GM23338 (cell line): ENCODE measurements around the gene HUS1. TPM values are rescaled to one million over a fixed set of nuclear protein-coding genes. Genes with fewer than 3 reads are reported as not detected.

Experiments
- ATAC-seq: fragments of 200-7000 bp; cut with Tn5 transposase; 3 replicates; pipeline ENCODE4 v1.9.1; 2020
- DNase-seq: peaks from one replicate; pipeline ENCODE4 v3.0.0-alpha.2; 2015; ENCODE audit warnings: low spot score
- H2AFZ ChIP-seq: fragments of 200-600 bp; sonication (generic); 2 replicates; pipeline ENCODE4 v1.8.0; 2016; ENCODE audit warnings: antibody characterized with exemption, mild to moderate bottlenecking, moderate library complexity
- H3F3A ChIP-seq: fragments of 200-600 bp; sonication (generic); replicated peaks from 2 replicates; pipeline ENCODE4 v1.8.0; 2017; ENCODE audit warnings: antibody characterized with exemption, mixed run types, low read depth
- H3K27ac ChIP-seq: fragments of 200-600 bp; sonication (generic); 2 replicates; pipeline ENCODE4 v1.6.1; 2016; ENCODE audit warnings: low read depth
- H3K27me3 ChIP-seq: fragments of 200-600 bp; sonication (generic); 2 replicates; pipeline ENCODE4 v1.8.0; 2016; ENCODE audit warnings: mild to moderate bottlenecking, mixed run types, moderate library complexity; ENCODE audit not compliant: insufficient read depth
- H3K36me3 ChIP-seq: fragments of 200-600 bp; sonication (generic); 2 replicates; pipeline ENCODE4 v1.8.0; 2016; ENCODE audit warnings: mild to moderate bottlenecking; ENCODE audit not compliant: insufficient read depth
- H3K4me1 ChIP-seq: fragments of 200-600 bp; sonication (generic); 2 replicates; pipeline ENCODE4 v1.8.0; 2016; ENCODE audit warnings: mild to moderate bottlenecking, moderate library complexity; ENCODE audit not compliant: insufficient read depth
- H3K4me2 ChIP-seq: fragments of 200-600 bp; sonication (generic); 2 replicates; pipeline ENCODE4 v1.7.1; 2017; ENCODE audit warnings: mixed run types
- H3K4me3 ChIP-seq: fragments of 200-600 bp; sonication (generic); 2 replicates; pipeline ENCODE4 v1.6.1; 2016; ENCODE audit warnings: mixed run types
- H3K79me2 ChIP-seq: fragments of 200-600 bp; sonication (generic); replicated peaks from 2 replicates; pipeline ENCODE4 v1.8.0; 2017; ENCODE audit warnings: mild to moderate bottlenecking; ENCODE audit not compliant: insufficient read depth
- H3K9me2 ChIP-seq: fragments of 200-600 bp; sonication (generic); 2 replicates; pipeline ENCODE4 v1.8.0; 2017; ENCODE audit not compliant: insufficient read depth
- H4K20me1 ChIP-seq: fragments of 200-600 bp; sonication (generic); replicated peaks from 2 replicates; pipeline ENCODE4 v1.8.0; 2017; ENCODE audit warnings: mild to moderate bottlenecking; ENCODE audit not compliant: insufficient read depth
- H3K27ac Mint-ChIP-seq: 2 replicates; pipeline ENCODE4 v1.8.0; 2020; ENCODE audit warnings: inconsistent platforms, mild to moderate bottlenecking, moderate library complexity, mixed read lengths
- H3K27me3 Mint-ChIP-seq: 3 replicates; pipeline ENCODE4 v1.8.0; 2022; ENCODE audit warnings: low read depth, mild to moderate bottlenecking, moderate library complexity, mixed read lengths, inconsistent platforms; ENCODE audit not compliant: insufficient read depth, poor library complexity
- H3K36me3 Mint-ChIP-seq: 3 replicates; pipeline ENCODE4 v1.8.0; 2021; ENCODE audit warnings: low read depth, mild to moderate bottlenecking, inconsistent platforms, moderate library complexity, mixed read lengths
- H3K4me1 Mint-ChIP-seq: 3 replicates; pipeline ENCODE4 v1.8.0; 2020; ENCODE audit warnings: mild to moderate bottlenecking, inconsistent platforms, mixed read lengths
- H3K4me3 Mint-ChIP-seq: 3 replicates; pipeline ENCODE4 v1.8.0; 2021; ENCODE audit warnings: moderate library complexity, mild to moderate bottlenecking, inconsistent platforms, mixed read lengths
- H3K9me3 Mint-ChIP-seq: 3 replicates; pipeline ENCODE4 v1.8.0; 2020; ENCODE audit warnings: moderate library complexity, mild to moderate bottlenecking, inconsistent platforms, mixed read lengths
- CREB1 ChIP-seq: fragments of 250-450 bp; sonication (Bioruptor Pico); IDR thresholded peaks from 2 replicates; pipeline ENCODE4 v1.5.0; 2020; ENCODE audit warnings: low read depth, mild to moderate bottlenecking, moderate library complexity
- EZH2 ChIP-seq: fragments of 200-600 bp; sonication (generic); IDR thresholded peaks from one replicate; pipeline ENCODE4 v1.8.0; 2017; ENCODE audit warnings: antibody characterized with exemption, mild to moderate bottlenecking, low read depth; ENCODE audit not compliant: unreplicated experiment
- EZH2phosphoT487 ChIP-seq: fragments of 200-600 bp; sonication (generic); IDR thresholded peaks from one replicate; pipeline ENCODE4 v1.8.1; 2018; ENCODE audit warnings: antibody characterized with exemption; ENCODE audit not compliant: unreplicated experiment
- NANOG ChIP-seq: IDR thresholded peaks from 2 replicates; pipeline ENCODE4 v1.6.1; 2016; ENCODE audit warnings: antibody characterized with exemption, borderline replicate concordance
- POLR2AphosphoS5 ChIP-seq: IDR thresholded peaks from 2 replicates; pipeline ENCODE4 v1.6.1; 2016; ENCODE audit warnings: antibody characterized with exemption, low read depth
- STAT1 ChIP-seq: IDR thresholded peaks from one replicate; pipeline ENCODE4 v1.6.1; 2016; ENCODE audit warnings: antibody characterized with exemption; ENCODE audit not compliant: unreplicated experiment
- ZNF114 ChIP-seq: fragments of 250-450 bp; sonication (Bioruptor Pico); IDR thresholded peaks from 2 replicates; pipeline ENCODE4 v1.5.0; 2020; ENCODE audit warnings: mild to moderate bottlenecking, moderate library complexity
- ZNF331 ChIP-seq: fragments of 250-450 bp; sonication (Bioruptor Pico); IDR thresholded peaks from 2 replicates; pipeline ENCODE4 v1.5.0; 2020; ENCODE audit warnings: low read depth, mild to moderate bottlenecking, moderate library complexity
- polyA plus RNA-seq: library from polyadenylated mRNA; unstranded; fragments of >200 nt; fragmentation: Nextera tagmentation; extraction: Ambion mirVana; gene quantifications from 2 replicates; pipeline ENCODE4 v1.2.1, GENCODE V29; 2016
- total RNA-seq: library from RNA; depleted of rRNA; stranded (reverse); fragments of >200 nt; shearing (Covaris generic); gene quantifications from 2 replicates; pipeline ENCODE4 v1.2.3, GENCODE V29; 2014
- TF ChIP-seq, protein P1 (sequence below): IDR thresholded peaks from one replicate; pipeline ENCODE4 v1.6.1; 2018; ENCODE audit warnings: antibody characterized with exemption; ENCODE audit not compliant: unreplicated experiment
- TF ChIP-seq, protein P2 (sequence below), 2 experiments: fragments of 200-600 bp in 1 of 2; sonication (generic) in 1 of 2; conservative IDR thresholded peaks; 2 replicates each; pipeline versions ENCODE4 v1.5.1 to v1.6.1; 2016 to 2017; ENCODE audit warnings: antibody characterized with exemption in 2 of 2, low read depth in 2 of 2, mild to moderate bottlenecking in 2 of 2, moderate library complexity in 1 of 2
- TF ChIP-seq, protein P3 (sequence below): IDR thresholded peaks from 2 replicates; pipeline ENCODE4 v1.6.1; 2016; ENCODE audit warnings: antibody characterized with exemption

Gene HUS1
- total and polyA plus RNA-seq, 2 experiments from 2014 or later = 14.9 to 29.7 TPM

DNA sequence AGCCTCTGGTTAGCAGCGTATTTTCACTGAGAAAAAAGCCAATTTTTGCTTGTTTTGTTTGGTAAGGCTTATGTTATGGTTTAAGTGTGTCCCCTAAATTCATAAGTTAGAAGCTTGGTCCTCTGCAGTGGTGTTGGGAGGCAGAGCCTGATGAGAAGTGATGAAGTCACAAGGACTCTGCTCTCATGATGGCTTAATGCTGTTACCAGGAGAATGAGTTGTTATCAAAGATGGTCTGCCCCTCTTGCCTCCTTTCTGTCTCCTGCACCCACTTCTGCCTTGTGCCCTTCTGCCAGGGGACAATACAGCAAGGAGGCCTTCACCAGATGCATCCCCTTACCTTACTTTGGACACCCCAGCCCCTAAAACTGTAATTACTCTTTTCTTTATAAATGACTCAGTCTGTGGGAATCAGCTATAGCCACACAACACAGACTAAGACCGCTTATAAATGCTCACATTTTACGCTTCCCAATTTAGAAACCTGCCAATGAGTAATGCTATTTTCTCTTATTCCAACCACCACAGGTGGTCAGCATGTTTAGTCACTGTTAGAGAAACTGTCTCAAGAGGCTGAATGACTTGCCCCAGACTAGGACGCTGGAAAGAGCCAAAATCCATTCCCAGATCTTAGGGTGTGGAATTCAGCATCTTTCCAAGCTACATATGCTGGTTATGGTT lies 25.0 kb downstream of the HUS1 start (continued):
- TF ChIP-seq, protein P1, sequence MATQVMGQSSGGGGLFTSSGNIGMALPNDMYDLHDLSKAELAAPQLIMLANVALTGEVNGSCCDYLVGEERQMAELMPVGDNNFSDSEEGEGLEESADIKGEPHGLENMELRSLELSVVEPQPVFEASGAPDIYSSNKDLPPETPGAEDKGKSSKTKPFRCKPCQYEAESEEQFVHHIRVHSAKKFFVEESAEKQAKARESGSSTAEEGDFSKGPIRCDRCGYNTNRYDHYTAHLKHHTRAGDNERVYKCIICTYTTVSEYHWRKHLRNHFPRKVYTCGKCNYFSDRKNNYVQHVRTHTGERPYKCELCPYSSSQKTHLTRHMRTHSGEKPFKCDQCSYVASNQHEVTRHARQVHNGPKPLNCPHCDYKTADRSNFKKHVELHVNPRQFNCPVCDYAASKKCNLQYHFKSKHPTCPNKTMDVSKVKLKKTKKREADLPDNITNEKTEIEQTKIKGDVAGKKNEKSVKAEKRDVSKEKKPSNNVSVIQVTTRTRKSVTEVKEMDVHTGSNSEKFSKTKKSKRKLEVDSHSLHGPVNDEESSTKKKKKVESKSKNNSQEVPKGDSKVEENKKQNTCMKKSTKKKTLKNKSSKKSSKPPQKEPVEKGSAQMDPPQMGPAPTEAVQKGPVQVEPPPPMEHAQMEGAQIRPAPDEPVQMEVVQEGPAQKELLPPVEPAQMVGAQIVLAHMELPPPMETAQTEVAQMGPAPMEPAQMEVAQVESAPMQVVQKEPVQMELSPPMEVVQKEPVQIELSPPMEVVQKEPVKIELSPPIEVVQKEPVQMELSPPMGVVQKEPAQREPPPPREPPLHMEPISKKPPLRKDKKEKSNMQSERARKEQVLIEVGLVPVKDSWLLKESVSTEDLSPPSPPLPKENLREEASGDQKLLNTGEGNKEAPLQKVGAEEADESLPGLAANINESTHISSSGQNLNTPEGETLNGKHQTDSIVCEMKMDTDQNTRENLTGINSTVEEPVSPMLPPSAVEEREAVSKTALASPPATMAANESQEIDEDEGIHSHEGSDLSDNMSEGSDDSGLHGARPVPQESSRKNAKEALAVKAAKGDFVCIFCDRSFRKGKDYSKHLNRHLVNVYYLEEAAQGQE = no peak
- TF ChIP-seq, protein P2, sequence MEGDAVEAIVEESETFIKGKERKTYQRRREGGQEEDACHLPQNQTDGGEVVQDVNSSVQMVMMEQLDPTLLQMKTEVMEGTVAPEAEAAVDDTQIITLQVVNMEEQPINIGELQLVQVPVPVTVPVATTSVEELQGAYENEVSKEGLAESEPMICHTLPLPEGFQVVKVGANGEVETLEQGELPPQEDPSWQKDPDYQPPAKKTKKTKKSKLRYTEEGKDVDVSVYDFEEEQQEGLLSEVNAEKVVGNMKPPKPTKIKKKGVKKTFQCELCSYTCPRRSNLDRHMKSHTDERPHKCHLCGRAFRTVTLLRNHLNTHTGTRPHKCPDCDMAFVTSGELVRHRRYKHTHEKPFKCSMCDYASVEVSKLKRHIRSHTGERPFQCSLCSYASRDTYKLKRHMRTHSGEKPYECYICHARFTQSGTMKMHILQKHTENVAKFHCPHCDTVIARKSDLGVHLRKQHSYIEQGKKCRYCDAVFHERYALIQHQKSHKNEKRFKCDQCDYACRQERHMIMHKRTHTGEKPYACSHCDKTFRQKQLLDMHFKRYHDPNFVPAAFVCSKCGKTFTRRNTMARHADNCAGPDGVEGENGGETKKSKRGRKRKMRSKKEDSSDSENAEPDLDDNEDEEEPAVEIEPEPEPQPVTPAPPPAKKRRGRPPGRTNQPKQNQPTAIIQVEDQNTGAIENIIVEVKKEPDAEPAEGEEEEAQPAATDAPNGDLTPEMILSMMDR (conservative IDR thresholded peaks at IDR 0.05; ENCODE audit: low read depth in 2 of 2) = no peak
- TF ChIP-seq EZH2phosphoT487 = no peak

DNA sequence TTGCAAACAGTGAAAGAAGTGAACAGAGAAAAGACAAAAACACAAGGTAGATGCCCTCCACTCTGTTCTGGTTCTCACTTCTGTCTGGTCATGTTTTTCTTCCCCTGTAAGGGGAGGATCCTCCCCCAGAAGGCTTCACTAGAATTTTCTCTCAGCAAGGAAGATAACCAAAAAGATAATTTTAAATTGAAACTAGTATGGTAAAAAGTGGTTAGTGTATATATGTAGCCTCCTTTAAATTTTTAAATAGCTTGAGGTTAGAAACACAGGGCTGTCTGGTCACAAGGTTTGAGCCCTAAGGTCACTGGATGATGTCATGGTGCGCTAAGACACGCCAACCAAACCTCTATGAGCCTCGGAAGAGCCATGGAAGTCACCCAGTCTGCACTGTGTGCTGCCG lies 25.6 kb downstream of the HUS1 start:
- H3K36me3 Mint-ChIP-seq = peaks cover 29% of the 10 kb centered on the region
- H4K20me1 ChIP-seq = peaks cover 9% of the 10 kb centered on the region; the same call in 1 of the 2 replicates
- no peak overlapping the region for H3K4me2 ChIP-seq
- no peak overlapping the region for H2AFZ ChIP-seq
- peaks cover 3% of the 10 kb centered on the region for H3K27me3 Mint-ChIP-seq
- peaks cover 33% of the 10 kb centered on the region for H3K4me1 Mint-ChIP-seq
- no peak overlapping the region for H3K27ac Mint-ChIP-seq
- H3K27me3 ChIP-seq = no peaks in the 10 kb centered on the region
- no peak overlapping the region for H3K4me3 Mint-ChIP-seq
- DNase-seq = no peak
- no peak overlapping the region for H3K4me3 ChIP-seq
- peaks cover 6% of the 10 kb centered on the region; the same call in 1 of the 2 replicates for H3K79me2 ChIP-seq
- no peaks in the 10 kb centered on the region for H3K9me2 ChIP-seq
- ATAC-seq = no peak
- peaks cover 9% of the 10 kb centered on the region for H3K9me3 Mint-ChIP-seq
- peaks cover 6% of the 10 kb centered on the region for H3K4me1 ChIP-seq
- H3K36me3 ChIP-seq = peaks cover 9% of the 10 kb centered on the region
- H3F3A ChIP-seq = 0 out of 2 replicates have a peak, but pooled peaks cover 3% of the 10 kb centered on the region
- H3K27ac ChIP-seq = no peak overlapping the region
- no peak for TF ChIP-seq POLR2AphosphoS5
- no peak for TF ChIP-seq ZNF331 (CRISPR knock-in tag)
- TF ChIP-seq, protein P1 = no peak
- no peak for TF ChIP-seq NANOG
- no peak for TF ChIP-seq EZH2phosphoT487
- TF ChIP-seq CREB1 = no peak
- TF ChIP-seq, protein P3, sequence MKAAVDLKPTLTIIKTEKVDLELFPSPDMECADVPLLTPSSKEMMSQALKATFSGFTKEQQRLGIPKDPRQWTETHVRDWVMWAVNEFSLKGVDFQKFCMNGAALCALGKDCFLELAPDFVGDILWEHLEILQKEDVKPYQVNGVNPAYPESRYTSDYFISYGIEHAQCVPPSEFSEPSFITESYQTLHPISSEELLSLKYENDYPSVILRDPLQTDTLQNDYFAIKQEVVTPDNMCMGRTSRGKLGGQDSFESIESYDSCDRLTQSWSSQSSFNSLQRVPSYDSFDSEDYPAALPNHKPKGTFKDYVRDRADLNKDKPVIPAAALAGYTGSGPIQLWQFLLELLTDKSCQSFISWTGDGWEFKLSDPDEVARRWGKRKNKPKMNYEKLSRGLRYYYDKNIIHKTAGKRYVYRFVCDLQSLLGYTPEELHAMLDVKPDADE = no peak
- no peak for TF ChIP-seq ZNF114 (CRISPR knock-in tag)
- TF ChIP-seq EZH2 = no peak
- no peak for TF ChIP-seq STAT1
- TF ChIP-seq, protein P2 (conservative IDR thresholded peaks at IDR 0.05; ENCODE audit: low read depth in 2 of 2) = no peak
